Muscle of leg (tissue), 11 donors: Measurements from ENCODE around the gene FOSL1. TPM values are rescaled to one million over a fixed set of nuclear protein-coding genes. Genes with fewer than 3 reads are reported as not detected.
A peak's percentile ranks its signal among the peaks of the same experiment; 100 is the strongest.

Experiments
- DNase-seq: peaks from one replicate; pipeline ENCODE4 v3.0.0; 2013
- H3K27ac ChIP-seq: one replicate; pipeline ENCODE4 v1.5.1; 2013; ENCODE audit warnings: mild to moderate bottlenecking, low read length, control low read depth
- H3K27me3 ChIP-seq: one replicate; pipeline ENCODE4 v1.6.1; 2013; ENCODE audit warnings: low read length; ENCODE audit not compliant: control insufficient read depth, insufficient read depth
- H3K36me3 ChIP-seq: one replicate; pipeline ENCODE4 v1.6.1; 2013; ENCODE audit warnings: low read length; ENCODE audit not compliant: control insufficient read depth, insufficient read depth
- H3K4me1 ChIP-seq: one replicate; pipeline ENCODE4 v1.6.1; 2013; ENCODE audit warnings: low read length; ENCODE audit not compliant: control insufficient read depth, insufficient read depth
- H3K4me3 ChIP-seq: one replicate; pipeline ENCODE4 v1.5.1; 2013; ENCODE audit warnings: low read length, control low read depth
- H3K9me3 ChIP-seq: replicated peaks from 2 replicates; pipeline ENCODE4 v1.6.1; 2013; ENCODE audit warnings: low read depth, low read length; ENCODE audit not compliant: control insufficient read depth
- WGBS: methylation state at CpG from one replicate; pipeline ENCODE4 v1.1.5; 2013; ENCODE audit warnings: missing lambda C conversion rate; ENCODE audit not compliant: insufficient coverage; 5-methylcytosine and 5-hydroxymethylcytosine counted together
- polyA plus RNA-seq, 8 donors: library from polyadenylated mRNA; unstranded; fragments of 120-200 nt; gene quantifications; one replicate each; pipeline versions ENCODE4 v1.2.1 to v1.2.3, GENCODE V29; 2013; ENCODE audit warnings: inconsistent platforms in 1 of 8, low replicate concordance in 1 of 8; ENCODE audit not compliant: insufficient read length in 8 of 8, insufficient read depth in 1 of 8
- total RNA-seq: library from RNA; stranded (reverse); fragments of 120-200 nt; gene quantifications from one replicate; pipeline ENCODE4 v1.2.4, GENCODE V29; 2013

Gene FOSL1
- total and polyA plus RNA-seq, 9 donors = 0.19 to 0.66 (median 0.46) TPM; not detected in 1

- under 1% methylated on average over 46 of the region's 46 CpGs for WGBS
- H3K27ac ChIP-seq = peak overlapping the region; percentile 100
- H3K9me3 ChIP-seq = no peaks in the 10 kb centered on the region
- H3K27me3 ChIP-seq = no peaks in the 10 kb centered on the region
- peak overlapping the region; percentile 95 for H3K4me3 ChIP-seq
- peaks cover 48% of the 10 kb centered on the region for H3K4me1 ChIP-seq
- DNase-seq = peak; percentile 99
- H3K36me3 ChIP-seq = peaks cover 54% of the 10 kb centered on the region
Observed at GRCh38 chr11:65859095-65859811, 40.9 kb downstream of the FOSL1 start.

GRCh38 chr11:65858681-65859087 lies 41.5 kb downstream of the FOSL1 start:
- H3K9me3 ChIP-seq = no peaks in the 10 kb centered on the region
- H3K4me1 ChIP-seq = peaks cover 48% of the 10 kb centered on the region
- DNase-seq = no peak
- H3K4me3 ChIP-seq = peak overlapping the region; percentile 95
- peaks cover 54% of the 10 kb centered on the region for H3K36me3 ChIP-seq
- peak overlapping the region; percentile 100 for H3K27ac ChIP-seq
- H3K27me3 ChIP-seq = no peaks in the 10 kb centered on the region
- WGBS = 0% methylated on average over 6 of the region's 10 CpGs

- DNase-seq = peak; percentile 99
- WGBS = under 1% methylated on average over 76 of the region's 92 CpGs
- Histone ChIP-seq H3K36me3 (peaks cover 54% of the 10 kb centered on the region), H3K9me3 (no peaks in the 10 kb centered on the region), H3K4me3 (peak within 1 kb of the TSS; percentile 98), H3K4me1 (peaks cover 48% of the 10 kb centered on the region), H3K27ac (peak within 1 kb of the TSS; percentile 100), H3K27me3 (no peaks in the 10 kb centered on the region)
Observed at GRCh38 chr11:65857853-65858680, 42.1 kb downstream of the FOSL1 start, which contains the start of gene CFL1. Gene CFL1, minus strand, starts transcription at chr11:65858180. Its CDS starts 81 bp downstream, at chr11:65858099.

GRCh38 chr11:65857500-65857852 lies 42.7 kb downstream of the FOSL1 start:
- DNase-seq = no peak
- H3K9me3 ChIP-seq = no peaks in the 10 kb centered on the region
- H3K27me3 ChIP-seq = no peaks in the 10 kb centered on the region
- 0% methylated on average over 46 of the region's 49 CpGs for WGBS
- H3K36me3 ChIP-seq = peaks cover 54% of the 10 kb centered on the region
- peak overlapping the region; percentile 93 for H3K27ac ChIP-seq
- peak overlapping the region; percentile 98 for H3K4me3 ChIP-seq
- peaks cover 44% of the 10 kb centered on the region for H3K4me1 ChIP-seq

GRCh38 chr11:65856689-65857499 lies 43.3 kb downstream of the FOSL1 start:
- Histone ChIP-seq H3K9me3 (no peaks in the 10 kb centered on the region), H3K27me3 (no peaks in the 10 kb centered on the region), H3K4me3 (peak overlapping the region; percentile 98), H3K27ac (peak overlapping the region; percentile 93), H3K36me3 (peaks cover 54% of the 10 kb centered on the region), H3K4me1 (peaks cover 38% of the 10 kb centered on the region)
- peak; percentile 88 for DNase-seq
- 2% methylated on average over 53 of the region's 57 CpGs for WGBS

GRCh38 chr11:65855927-65856363 lies 44.2 kb downstream of the FOSL1 start:
- peaks cover 29% of the 10 kb centered on the region for H3K4me1 ChIP-seq
- H3K9me3 ChIP-seq = peaks cover 4% of the 10 kb centered on the region
- no peaks in the 10 kb centered on the region for H3K27me3 ChIP-seq
- H3K36me3 ChIP-seq = peaks cover 58% of the 10 kb centered on the region
- DNase-seq = peak; percentile 15
- no peak overlapping the region for H3K4me3 ChIP-seq
- no peak overlapping the region for H3K27ac ChIP-seq
- WGBS = 90% methylated on average over 10 of the region's 15 CpGs

- Histone ChIP-seq H3K4me1 (peaks cover 27% of the 10 kb centered on the region), H3K4me3 (no peak overlapping the region), H3K36me3 (peaks cover 58% of the 10 kb centered on the region), H3K9me3 (peaks cover 4% of the 10 kb centered on the region), H3K27ac (no peak overlapping the region), H3K27me3 (no peaks in the 10 kb centered on the region)
- DNase-seq = peak; percentile 8
- 77% methylated on average over 12 of the region's 15 CpGs for WGBS
Observed at GRCh38 chr11:65854852-65855837, 45.0 kb downstream of the FOSL1 start.

GRCh38 chr11:65854161-65854592 lies 46.0 kb downstream of the FOSL1 start:
- H3K4me1 ChIP-seq = peaks cover 18% of the 10 kb centered on the region
- 93% methylated on average over 4 of the region's 4 CpGs for WGBS
- H3K27me3 ChIP-seq = no peaks in the 10 kb centered on the region
- peak; percentile 2 for DNase-seq
- peaks cover 4% of the 10 kb centered on the region for H3K9me3 ChIP-seq
- H3K4me3 ChIP-seq = no peak overlapping the region
- peaks cover 58% of the 10 kb centered on the region for H3K36me3 ChIP-seq
- H3K27ac ChIP-seq = no peak overlapping the region
